ENCODE measurements around the gene CCDC188.

GRCh38 chr22:20181884-20182236 lies 31.0 kb upstream of the CCDC188 start:
- TF ChIP-seq RFX5 (IDR thresholded peaks at IDR 0.05; ENCODE audit: low read depth, low read length) (no peak), TAF1 (IDR thresholded peaks at IDR 0.05; ENCODE audit: borderline replicate concordance, low read depth, low read length) (no peak), CHD2 (IDR thresholded peaks at IDR 0.05; ENCODE audit: borderline replicate concordance, low read depth, low read length) (no peak), ZBTB33 (IDR thresholded peaks at IDR 0.05) (no peak), SKIL (IDR thresholded peaks at IDR 0.05; ENCODE audit: low read depth, poor library complexity, severe bottlenecking) (no peak), POLR2A (IDR thresholded peaks at IDR 0.05; ENCODE audit: low read depth, low read length) (no peak), NBN (IDR thresholded peaks at IDR 0.05) (no peak), ASH2L (IDR thresholded peaks at IDR 0.05; ENCODE audit: borderline replicate concordance, low read depth) (no peak), BACH1 (IDR thresholded peaks at IDR 0.05; ENCODE audit: borderline replicate concordance) (no peak)

All from GM12878 (cell line).